Spleen (tissue), 11 donors: ENCODE data around the gene CRYGN. TPM values are rescaled to one million over a fixed set of nuclear protein-coding genes. Genes with fewer than 3 reads are reported as not detected.
A peak's percentile ranks its signal among the peaks of the same experiment; 100 is the strongest.

Experiments used
- DNase-seq: peaks from one replicate; pipeline ENCODE4 v3.0.0-alpha.2; 2020
- H3K27ac ChIP-seq, 8 donors: fragments of 200-600 bp; sonication (generic) in 7 of 8; 1 replicate in 4 of 8; 2 replicates in 4 of 8; pipeline versions ENCODE4 v1.5.0 to v1.8.0; 2016 to 2021; ENCODE audit warnings: inconsistent platforms in 4 of 8, mild to moderate bottlenecking in 4 of 8, moderate library complexity in 1 of 8
- H3K27me3 ChIP-seq, 7 donors: fragments of 200-600 bp; sonication (generic) in 6 of 7; replicated peaks in 1 of 7; 1 replicate in 4 of 7; 2 replicates in 3 of 7; pipeline versions ENCODE4 v1.5.0 to v1.8.0; 2016 to 2021; ENCODE audit warnings: inconsistent platforms in 3 of 7, mild to moderate bottlenecking in 1 of 7
- H3K36me3 ChIP-seq, 6 donors: fragments of 200-600 bp; sonication (generic) in 5 of 6; 1 replicate in 4 of 6; 2 replicates in 2 of 6; pipeline versions ENCODE4 v1.5.0 to v1.8.0; 2016 to 2021; ENCODE audit warnings: inconsistent platforms in 2 of 6
- H3K4me1 ChIP-seq, 6 donors: fragments of 200-600 bp; sonication (generic) in 5 of 6; 1 replicate in 3 of 6; 2 replicates in 3 of 6; pipeline versions ENCODE4 v1.5.0 to v1.8.0; 2016 to 2021; ENCODE audit warnings: inconsistent platforms in 3 of 6
- H3K4me3 ChIP-seq, 8 donors: fragments of 200-600 bp; sonication (generic) in 7 of 8; 1 replicate in 4 of 8; 2 replicates in 4 of 8; pipeline versions ENCODE4 v1.5.0 to v1.8.0; 2016 to 2021; ENCODE audit warnings: inconsistent platforms in 4 of 8, mild to moderate bottlenecking in 4 of 8, moderate library complexity in 2 of 8
- H3K9me3 ChIP-seq, 8 donors: fragments of 200-600 bp; sonication (generic) in 7 of 8; 1 replicate in 4 of 8; 2 replicates in 4 of 8; pipeline versions ENCODE4 v1.5.0 to v1.8.0; 2016 to 2021; ENCODE audit warnings: inconsistent platforms in 4 of 8
- CTCF ChIP-seq, 11 experiments: fragments of 200-600 bp in 7 of 11; fragments of 450-650 bp in 4 of 11; sonication (generic) in 4 of 11; IDR thresholded peaks in 8 of 11; conservative IDR thresholded peaks in 3 of 11; 1 replicate in 7 of 11; 2 replicates in 4 of 11; pipeline versions ENCODE4 v1.4.0 to v1.8.0; 2016 to 2021; ENCODE audit warnings: antibody characterized with exemption in 11 of 11, inconsistent platforms in 4 of 11, mild to moderate bottlenecking in 1 of 11
- POLR2A ChIP-seq, 3 donors: fragments of 450-650 bp; IDR thresholded peaks; one replicate each; pipeline ENCODE4 v1.5.1; 2017; ENCODE audit warnings: antibody characterized with exemption in 3 of 3, mild to moderate bottlenecking in 1 of 3
- POLR2AphosphoS5 ChIP-seq, 3 donors: sonication (generic); formaldehyde crosslinking; IDR thresholded peaks; one replicate each; pipeline ENCODE4 v1.5.1; 2017; ENCODE audit warnings: antibody characterized with exemption in 3 of 3
- WGBS, 5 donors: extraction: QIAGEN DNeasy Blood & Tissue Kit in 3 of 5; methylation state at CpG; one replicate each; pipeline versions ENCODE4 v1.1.5 to v1.1.7; 2013 to 2018; 5-methylcytosine and 5-hydroxymethylcytosine counted together
- intact Hi-C: fragments of 100-400 bp; cut with DNase I; formaldehyde crosslinking; loops from one replicate; pipeline ENCODE4 v1.15.0; 2023; ENCODE audit warnings: low total_unique reads
- microRNA-seq, 3 donors: library from miRNA; unstranded; fragments of <30 nt; microRNA quantifications; one replicate each; pipeline versions ENCODE4 to v1.1.0, GENCODE V29; 2019 to 2020
- polyA plus RNA-seq, 3 donors: library from polyadenylated mRNA; stranded (reverse); fragments of 200-250 nt; gene quantifications; one replicate each; pipeline ENCODE4 v1.2.1, GENCODE V29; 2013
- small RNA-seq, 4 donors: library from RNA; depleted of rRNA; stranded (forward); fragments of <200 nt; gene quantifications; one replicate each; pipeline ENCODE3, GENCODE V24; 2016
- total RNA-seq, 7 donors: library from RNA; depleted of rRNA in 3 of 7; stranded (reverse); fragments of >200 nt in 3 of 7; fragmentation: NEBNext Ultra II Directional in 4 of 7; extraction: Animal tissue kit (Norgen Biotek cat#: 25700) in 4 of 7; gene quantifications; one replicate each; pipeline versions ENCODE4 v1.1.0 to v1.2.1, GENCODE V29; 2016 to 2021
- donor health status: healthy with polysubstance abuse.
- donor health status: DM: no; HTN: no; CAD: no; lungs with moderate emphysema.
- donor health status: DM: no; HTN: no; CAD: no.
- donor health status: Bipolar disorder and iron deficiency.
- donor health status: healthy.
- donor health status: DM: no; HTN: no; CAD: no.
- donor health status: DM: yes; HTN: yes; CAD: no.

Gene CRYGN
- total and polyA plus RNA-seq, 10 donors = 0.17 to 2.5 (median 0.32) TPM; not detected in 1

GRCh38 chr7:151381098-151381347 lies 58.9 kb downstream of the CRYGN start:
- Histone ChIP-seq H3K27ac (peak overlapping the region; percentile 13 to 78 (median 70)), H3K36me3 (peaks cover 0 to 45% (median 28%) of the 10 kb centered on the region in 6 donors), H3K4me1 (peaks cover 9 to 41% (median 30%) of the 10 kb centered on the region in 6 donors), H3K4me3 (peak overlapping the region; percentile 10 to 72 (median 44)), H3K27me3 (peaks cover 0 to 38% (median 16%) of the 10 kb centered on the region in 7 donors), H3K9me3 (no peaks in the 10 kb centered on the region)
- WGBS, 5 donors = 0 to 10% (median 7%) methylated on average over 4 to 7 of the region's 7 CpGs
- DNase-seq = no peak
- no peak for TF ChIP-seq POLR2A (IDR thresholded peaks at IDR 0.05)
- peak in 1 of 3 donors; percentile 4 for TF ChIP-seq POLR2AphosphoS5 (IDR thresholded peaks at IDR 0.05)
- intact Hi-C loops = no loop called here

GRCh38 chr7:151380199-151381097 lies 59.5 kb downstream of the CRYGN start:
- no peak for TF ChIP-seq POLR2A (IDR thresholded peaks at IDR 0.05)
- peak in 1 of 3 donors; percentile 55 for TF ChIP-seq POLR2AphosphoS5 (IDR thresholded peaks at IDR 0.05)
- TF ChIP-seq CTCF (IDR thresholded peaks at IDR 0.05 in 8 of 11, conservative IDR thresholded peaks at IDR 0.05 in 3 of 11) = no peak
- H3K27ac ChIP-seq = peak overlapping the region in 6 of 8 donors; percentile 44 to 78 (median 73)
- 70 to 76% (median 72%) methylated on average over 22 to 32 of the region's 32 CpGs for WGBS, 5 donors
- intact Hi-C loops = no loop called here
- peaks cover 2 to 51% (median 34%) of the 10 kb centered on the region in 6 donors for H3K36me3 ChIP-seq
- peaks cover 0 to 38% (median 16%) of the 10 kb centered on the region in 7 donors for H3K27me3 ChIP-seq
- no peaks in the 10 kb centered on the region for H3K9me3 ChIP-seq
- peak; percentile 76 for DNase-seq
- peak overlapping the region in 5 of 8 donors; percentile 41 to 72 (median 48) for H3K4me3 ChIP-seq
- peaks cover 9 to 36% (median 27%) of the 10 kb centered on the region in 6 donors for H3K4me1 ChIP-seq

- Histone ChIP-seq H3K4me1 (peaks cover 9 to 34% (median 27%) of the 10 kb centered on the region in 6 donors), H3K27ac (peak overlapping the region in 1 of 8 donors; percentile 78), H3K36me3 (peaks cover 2 to 59% (median 38%) of the 10 kb centered on the region in 6 donors), H3K4me3 (no peak overlapping the region), H3K9me3 (no peaks in the 10 kb centered on the region), H3K27me3 (peaks cover 0 to 31% (median 16%) of the 10 kb centered on the region in 7 donors)
- peak; percentile 63 for DNase-seq
- TF ChIP-seq POLR2A (IDR thresholded peaks at IDR 0.05) = no peak
- no peak for TF ChIP-seq CTCF (IDR thresholded peaks at IDR 0.05 in 8 of 11, conservative IDR thresholded peaks at IDR 0.05 in 3 of 11)
- peak in 2 of 3 donors; percentile 7 to 59 for TF ChIP-seq POLR2AphosphoS5 (IDR thresholded peaks at IDR 0.05)
- intact Hi-C loops = no loop called here
- WGBS, 5 donors = 91 to 95% (median 92%) methylated on average over 20 to 25 of the region's 25 CpGs
Observed at GRCh38 chr7:151379534-151380198, 60.3 kb downstream of the CRYGN start.

GRCh38 chr7:151379193-151379520 lies 60.8 kb downstream of the CRYGN start:
- H3K27me3 ChIP-seq = peaks cover 0 to 31% (median 16%) of the 10 kb centered on the region in 7 donors
- H3K36me3 ChIP-seq = peaks cover 2 to 64% (median 44%) of the 10 kb centered on the region in 6 donors
- H3K27ac ChIP-seq = peak overlapping the region in 2 of 8 donors; percentile 20 to 25
- WGBS, 5 donors = 86 to 90% (median 88%) methylated on average over 6 of the region's 6 CpGs
- DNase-seq = peak; percentile 54
- TF ChIP-seq POLR2AphosphoS5 (IDR thresholded peaks at IDR 0.05) = peak in 1 of 3 donors; percentile 22
- TF ChIP-seq CTCF (IDR thresholded peaks at IDR 0.05 in 8 of 11, conservative IDR thresholded peaks at IDR 0.05 in 3 of 11) = no peak
- no peak for TF ChIP-seq POLR2A (IDR thresholded peaks at IDR 0.05)
- peaks cover 9 to 34% (median 28%) of the 10 kb centered on the region in 6 donors for H3K4me1 ChIP-seq
- intact Hi-C loops = no loop called here
- H3K9me3 ChIP-seq = no peaks in the 10 kb centered on the region
- H3K4me3 ChIP-seq = no peak overlapping the region

Small RNA genes lying within 50 kb of the gene (microRNA-seq; reads per million reads assigned to microRNA genes)
- 0 reads per million in 3 donors for gene MIR3907

Small RNA genes lying within 50 kb of the gene (small RNA-seq; reads per million reads assigned to genes)
- gene MIR3907 = 0 reads per million in 4 donors
- 0 reads per million in 4 donors for gene RN7SL76P

Other genes with a start within 250 kb of the CRYGN start
- gene H2BK1, start 229.7 kb downstream of the CRYGN start, total RNA-seq = not detected
- under 1 TPM in 1 of 3 donors, not detected in 2; 0.24 TPM for gene H2BK1, start 229.7 kb downstream of the CRYGN start, polyA plus RNA-seq
- 10 to 100 TPM; 22.7 to 30.0 (median 29.8) TPM for gene ABCF2, start 212.9 kb downstream of the CRYGN start, total RNA-seq
- gene ABCF2, start 212.9 kb downstream of the CRYGN start, polyA plus RNA-seq = 10 to 100 TPM in 2 of 3 donors, 1 to 10 TPM in 1; 9.2 to 19.3 (median 12.9) TPM
- 10 to 100 TPM; 39.9 to 55.4 (median 47.6) TPM for gene CHPF2, start 207.7 kb downstream of the CRYGN start, total RNA-seq
- gene CHPF2, start 207.7 kb downstream of the CRYGN start, polyA plus RNA-seq = 10 to 100 TPM; 16.3 to 30.0 (median 27.8) TPM
- 10 to 100 TPM; 12.0 to 40.2 (median 18.1) TPM for gene SMARCD3, start 191.4 kb downstream of the CRYGN start, total RNA-seq
- 10 to 100 TPM in 2 of 3 donors, 1 to 10 TPM in 1; 8.8 to 16.2 (median 15.1) TPM for gene SMARCD3, start 191.4 kb downstream of the CRYGN start, polyA plus RNA-seq
- gene NUB1, start 98.3 kb downstream of the CRYGN start, total RNA-seq = 10 to 100 TPM; 60.2 to 80.9 (median 70.2) TPM
- 10 to 100 TPM; 25.2 to 48.2 (median 26.1) TPM for gene NUB1, start 98.3 kb downstream of the CRYGN start, polyA plus RNA-seq
- 10 to 100 TPM; 15.4 to 71.9 (median 58.1) TPM for gene WDR86, start 30.1 kb downstream of the CRYGN start, total RNA-seq
- gene WDR86, start 30.1 kb downstream of the CRYGN start, polyA plus RNA-seq = 10 to 100 TPM in 1 of 3 donors, 1 to 10 TPM in 2; 2.8 to 29.5 (median 8.6) TPM
- 10 to 100 TPM; 63.6 to 89.9 (median 76.3) TPM for gene RHEB, start 79.8 kb upstream of the CRYGN start, total RNA-seq
- 10 to 100 TPM; 42.3 to 75.1 (median 69.8) TPM for gene RHEB, start 79.8 kb upstream of the CRYGN start, polyA plus RNA-seq